ENCODE data around the gene TAF11L2. TPM values are rescaled to one million over a fixed set of nuclear protein-coding genes. Genes with fewer than 3 reads are reported as not detected.
"Not testable (repeated sequence)": the region's sequence is repeated elsewhere in the genome, so short reads cannot be mapped to it uniquely, and the experiment has no call there.

TAF11L2 gene
- polyA plus RNA-seq, 6 donors from 2014 or later = not detected

- no peak for DNase-seq
- Mint-ChIP-seq H3K4me3 (no peak overlapping the region), H3K36me3 (no peaks in the 10 kb centered on the region), H3K27me3 (peaks cover 0 to 8% (median 0%) of the 10 kb centered on the region in 3 donors), H3K4me1 (peaks cover 0 to 3% (median 0%) of the 10 kb centered on the region in 3 donors), H3K27ac (no peak overlapping the region), H3K9me3 (peaks cover 0 to 4% (median 0%) of the 10 kb centered on the region in 7 donors)
- ATAC-seq (ENCODE audit: low read depth in 2 of 2) = no peak
Observed at GRCh38 chr5:17487174-17487512, 10.9 kb upstream of the TAF11L2 start.

DNA sequence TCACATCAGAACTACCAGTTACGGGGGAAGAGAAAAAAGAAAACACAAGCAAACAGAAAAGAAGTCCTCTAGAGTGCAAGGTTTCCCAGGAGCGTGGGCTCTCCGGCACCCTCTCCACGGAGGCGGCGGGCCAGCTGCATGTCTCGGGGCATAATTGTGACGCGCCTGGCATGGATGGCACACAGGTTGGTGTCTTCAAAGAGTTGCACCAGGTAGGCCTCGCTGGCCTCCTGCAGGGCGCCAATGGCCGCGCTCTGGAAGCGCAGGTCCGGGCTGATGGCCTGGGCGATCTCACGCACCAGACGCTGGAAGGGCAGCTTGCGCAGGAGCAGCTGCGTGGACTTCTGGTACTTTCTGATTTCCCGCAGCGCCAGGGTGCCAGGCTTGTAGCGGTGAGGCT lies 6.8 kb upstream of the TAF11L2 start:
- not testable (repeated sequence) for H3K27ac Mint-ChIP-seq; H3K4me3 Mint-ChIP-seq; ATAC-seq (ENCODE audit: low read depth in 2 of 2); H3K9me3 Mint-ChIP-seq; H3K36me3 Mint-ChIP-seq; H3K27me3 Mint-ChIP-seq; DNase-seq; H3K4me1 Mint-ChIP-seq

GRCh38 chr5:17492770-17493169 lies 5.3 kb upstream of the TAF11L2 start:
- no peaks in the 10 kb centered on the region for H3K36me3 Mint-ChIP-seq
- peaks cover 0 to 5% (median 0%) of the 10 kb centered on the region in 3 donors for H3K27me3 Mint-ChIP-seq
- no peak overlapping the region for H3K4me3 Mint-ChIP-seq
- H3K4me1 Mint-ChIP-seq = peaks cover 0 to 3% (median 0%) of the 10 kb centered on the region in 3 donors
- H3K9me3 Mint-ChIP-seq = peaks cover 0 to 6% (median 4%) of the 10 kb centered on the region in 7 donors
- no peak for ATAC-seq (ENCODE audit: low read depth in 2 of 2)
- no peak overlapping the region for H3K27ac Mint-ChIP-seq
- no peak for DNase-seq

DNA sequence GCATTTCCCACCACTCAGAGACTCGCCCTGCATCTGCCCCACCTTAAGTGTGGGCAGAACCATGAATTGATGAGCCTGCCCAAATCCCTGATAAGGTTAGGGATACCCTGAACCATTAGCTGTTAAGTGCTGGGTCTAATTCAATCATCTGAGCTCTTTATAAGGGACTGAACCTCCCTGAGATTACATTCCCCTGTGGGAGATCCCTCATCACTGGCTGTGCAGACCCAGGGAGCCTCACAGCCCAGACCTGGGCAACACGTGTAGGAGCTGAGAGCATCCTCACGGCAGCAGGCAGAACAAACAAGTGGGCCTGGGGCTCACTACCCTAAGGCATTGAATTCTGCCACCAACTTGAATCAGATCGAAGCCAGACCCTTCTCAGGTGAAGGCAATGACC lies 585 bp upstream of the TAF11L2 start:
- H3K9me3 Mint-ChIP-seq = peaks cover 0 to 6% (median 3%) of the 10 kb centered on the region in 7 donors
- DNase-seq = no peak
- H3K4me3 Mint-ChIP-seq = no peak overlapping the region
- peaks cover 0 to 5% (median 0%) of the 10 kb centered on the region in 3 donors for H3K27me3 Mint-ChIP-seq
- peaks cover 0 to 6% (median 4%) of the 10 kb centered on the region in 3 donors for H3K4me1 Mint-ChIP-seq
- H3K36me3 Mint-ChIP-seq = no peaks in the 10 kb centered on the region
- ATAC-seq (ENCODE audit: low read depth in 2 of 2) = no peak
- H3K27ac Mint-ChIP-seq = no peak overlapping the region

DNA sequence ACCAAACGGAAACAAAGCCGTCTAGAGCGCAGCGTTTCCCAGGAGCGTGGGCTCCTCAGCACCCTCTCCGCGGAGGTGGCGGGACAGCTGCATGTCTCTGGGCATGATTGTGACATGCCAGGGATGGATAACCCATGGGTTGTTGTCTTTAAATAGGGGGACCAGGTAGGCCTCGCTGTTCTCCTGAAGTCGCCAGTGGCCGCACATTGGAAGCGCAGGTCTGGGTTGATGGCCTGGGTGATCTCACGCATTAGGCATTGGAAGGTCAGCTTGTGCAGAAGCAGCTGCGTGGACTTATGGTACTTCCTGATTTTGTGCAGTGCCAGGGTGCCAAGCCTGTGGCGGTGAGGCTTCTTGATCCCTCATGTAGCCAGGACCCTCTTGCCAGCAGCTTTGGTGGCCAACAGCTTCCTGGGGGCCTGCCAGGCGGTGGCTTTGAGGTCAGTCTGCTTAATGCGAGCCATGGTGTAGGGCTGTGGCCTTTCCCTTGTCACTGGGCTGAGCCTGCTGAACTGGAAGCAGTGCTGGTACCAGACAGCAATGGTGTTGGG lies 13.8 kb downstream of the TAF11L2 start:
- H3K4me3 Mint-ChIP-seq = no peak overlapping the region
- H3K9me3 Mint-ChIP-seq = peaks cover 0 to 6% (median 0%) of the 10 kb centered on the region in 7 donors
- H3K36me3 Mint-ChIP-seq = no peaks in the 10 kb centered on the region
- peaks cover 0 to 5% (median 0%) of the 10 kb centered on the region in 3 donors for H3K4me1 Mint-ChIP-seq
- H3K27ac Mint-ChIP-seq = no peak overlapping the region
- H3K27me3 Mint-ChIP-seq = peaks cover 0 to 21% (median 0%) of the 10 kb centered on the region in 3 donors
- DNase-seq (no peak), ATAC-seq (ENCODE audit: low read depth in 2 of 2) (no peak)

- not testable (repeated sequence) for H3K4me1 Mint-ChIP-seq; ATAC-seq (ENCODE audit: low read depth in 2 of 2); DNase-seq; H3K9me3 Mint-ChIP-seq; H3K27me3 Mint-ChIP-seq; H3K4me3 Mint-ChIP-seq; H3K36me3 Mint-ChIP-seq
- H3K27ac Mint-ChIP-seq = peak overlapping the region in 1 of 6 donors; percentile 47
Observed at GRCh38 chr5:17517526-17517925, 19.5 kb downstream of the TAF11L2 start.

DNA sequence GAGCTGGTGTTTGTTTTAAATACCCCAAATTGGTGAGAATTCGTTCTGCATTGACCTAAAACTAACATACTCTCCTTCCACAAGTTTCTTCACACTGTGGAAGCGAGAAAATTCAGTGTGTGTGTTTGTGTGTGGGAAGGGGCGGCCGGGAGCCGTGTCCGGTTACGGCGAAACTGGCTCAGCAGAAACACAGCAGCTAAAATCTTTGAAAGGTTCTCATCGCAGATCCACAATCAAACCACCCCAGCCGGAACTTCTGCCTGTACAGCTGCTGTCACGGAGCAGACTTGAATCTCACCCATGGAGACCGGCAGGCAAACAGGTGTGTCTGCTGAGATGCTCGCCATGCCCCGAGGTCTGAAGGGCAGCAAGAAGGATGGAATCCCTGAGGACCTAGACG lies 20.0 kb downstream of the TAF11L2 start, which contains the start of gene TAF11L3:
Gene TAF11L3 (plus strand): TSS at position 301 of the 400 bp plus-strand sequence.
- not testable (repeated sequence) for H3K27me3 Mint-ChIP-seq; ATAC-seq (ENCODE audit: low read depth in 2 of 2); H3K36me3 Mint-ChIP-seq; H3K9me3 Mint-ChIP-seq; H3K4me3 Mint-ChIP-seq; DNase-seq; H3K4me1 Mint-ChIP-seq
- peak within 1 kb of the TSS in 1 of 6 donors; percentile 47 for H3K27ac Mint-ChIP-seq

- H3K4me3 Mint-ChIP-seq; ATAC-seq (ENCODE audit: low read depth in 2 of 2); H3K36me3 Mint-ChIP-seq; H3K27ac Mint-ChIP-seq; H3K9me3 Mint-ChIP-seq; DNase-seq; H3K4me1 Mint-ChIP-seq; H3K27me3 Mint-ChIP-seq: not testable (repeated sequence)
Observed at GRCh38 chr5:17519508-17519907, 21.5 kb downstream of the TAF11L2 start.

- not testable (repeated sequence) for H3K4me3 Mint-ChIP-seq; H3K27ac Mint-ChIP-seq; H3K4me1 Mint-ChIP-seq; DNase-seq; ATAC-seq (ENCODE audit: low read depth in 2 of 2); H3K27me3 Mint-ChIP-seq; H3K36me3 Mint-ChIP-seq; H3K9me3 Mint-ChIP-seq
Observed at GRCh38 chr5:17521501-17521900, 23.5 kb downstream of the TAF11L2 start, which contains the start of gene TAF11L4. TSS of gene TAF11L4 (plus strand) at chr5:17521801.

DNA sequence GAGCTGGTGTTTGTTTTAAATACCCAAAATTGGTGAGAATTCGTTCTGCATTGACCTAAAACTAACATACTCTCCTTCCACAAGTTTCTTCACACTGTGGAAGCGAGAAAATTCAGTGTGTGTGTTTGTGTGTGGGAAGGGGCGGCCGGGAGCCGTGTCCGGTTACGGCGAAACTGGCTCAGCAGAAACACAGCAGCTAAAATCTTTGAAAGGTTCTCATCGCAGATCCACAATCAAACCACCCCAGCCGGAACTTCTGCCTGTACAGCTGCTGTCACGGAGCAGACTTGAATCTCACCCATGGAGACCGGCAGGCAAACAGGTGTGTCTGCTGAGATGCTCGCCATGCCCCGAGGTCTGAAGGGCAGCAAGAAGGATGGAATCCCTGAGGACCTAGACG lies 26.9 kb downstream of the TAF11L2 start, which contains the start of gene TAF11L5:
Gene TAF11L5 (plus strand): TSS at position 301 of the 400 bp plus-strand sequence.
- not testable (repeated sequence) for H3K36me3 Mint-ChIP-seq; H3K4me3 Mint-ChIP-seq; H3K27me3 Mint-ChIP-seq; H3K4me1 Mint-ChIP-seq; H3K27ac Mint-ChIP-seq; H3K9me3 Mint-ChIP-seq; DNase-seq; ATAC-seq (ENCODE audit: low read depth in 2 of 2)

- H3K27ac Mint-ChIP-seq; H3K27me3 Mint-ChIP-seq; H3K4me1 Mint-ChIP-seq; H3K4me3 Mint-ChIP-seq; H3K9me3 Mint-ChIP-seq; ATAC-seq (ENCODE audit: low read depth in 2 of 2); H3K36me3 Mint-ChIP-seq; DNase-seq: not testable (repeated sequence)
Observed at GRCh38 chr5:17526504-17526903, 28.5 kb downstream of the TAF11L2 start.

DNA sequence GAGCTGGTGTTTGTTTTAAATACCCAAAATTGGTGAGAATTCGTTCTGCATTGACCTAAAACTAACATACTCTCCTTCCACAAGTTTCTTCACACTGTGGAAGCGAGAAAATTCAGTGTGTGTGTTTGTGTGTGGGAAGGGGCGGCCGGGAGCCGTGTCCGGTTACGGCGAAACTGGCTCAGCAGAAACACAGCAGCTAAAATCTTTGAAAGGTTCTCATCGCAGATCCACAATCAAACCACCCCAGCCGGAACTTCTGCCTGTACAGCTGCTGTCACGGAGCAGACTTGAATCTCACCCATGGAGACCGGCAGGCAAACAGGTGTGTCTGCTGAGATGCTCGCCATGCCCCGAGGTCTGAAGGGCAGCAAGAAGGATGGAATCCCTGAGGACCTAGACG lies 30.3 kb downstream of the TAF11L2 start, which contains the start of gene TAF11L6:
Gene TAF11L6 (plus strand): TSS at position 301 of the 400 bp plus-strand sequence.
- H3K36me3 Mint-ChIP-seq; DNase-seq; H3K27me3 Mint-ChIP-seq; H3K27ac Mint-ChIP-seq; H3K4me1 Mint-ChIP-seq; ATAC-seq (ENCODE audit: low read depth in 2 of 2); H3K4me3 Mint-ChIP-seq; H3K9me3 Mint-ChIP-seq: not testable (repeated sequence)
